Small intestine (tissue), 7 donors: ENCODE data around the gene SHISA2. TPM values are rescaled to one million over a fixed set of nuclear protein-coding genes. Genes with fewer than 3 reads are reported as not detected.

Experiments used
- DNase-seq, 2 donors: peaks; one replicate each; pipeline versions ENCODE4 v3.0.0 to v3.0.0-alpha.2; 2013
- FAIRE-seq: peaks from 2 replicates; lab custom pipeline; 2012; peaks lifted over from hg19 to GRCh38; lab: Jason Lieb, UNC
- H3K27ac ChIP-seq, 3 donors: one replicate each; pipeline ENCODE4 v1.5.1; 2013; ENCODE audit warnings: low read length in 2 of 3, mild to moderate bottlenecking in 2 of 3, control low read depth in 1 of 3, inconsistent platforms in 1 of 3, low read depth in 1 of 3, moderate library complexity in 1 of 3
- H3K27me3 ChIP-seq, 3 donors: one replicate each; pipeline ENCODE4 v1.6.1; 2013; ENCODE audit warnings: low read length in 3 of 3, inconsistent platforms in 1 of 3; ENCODE audit not compliant: control insufficient read depth in 3 of 3, insufficient read depth in 3 of 3
- H3K36me3 ChIP-seq, 3 donors: one replicate each; pipeline ENCODE4 v1.6.1; 2013; ENCODE audit warnings: low read length in 3 of 3, inconsistent platforms in 1 of 3, low read depth in 1 of 3, mild to moderate bottlenecking in 1 of 3, moderate library complexity in 1 of 3; ENCODE audit not compliant: control insufficient read depth in 3 of 3, insufficient read depth in 2 of 3
- H3K4me1 ChIP-seq, 3 donors: one replicate each; pipeline ENCODE4 v1.6.1; 2013; ENCODE audit warnings: low read length in 2 of 3, inconsistent platforms in 1 of 3, low read depth in 1 of 3, mild to moderate bottlenecking in 1 of 3, moderate library complexity in 1 of 3; ENCODE audit not compliant: control insufficient read depth in 3 of 3, insufficient read depth in 2 of 3
- H3K4me3 ChIP-seq, 3 donors: one replicate each; pipeline ENCODE4 v1.5.1; 2013; ENCODE audit warnings: low read length in 3 of 3, control low read depth in 1 of 3, inconsistent platforms in 1 of 3, low read depth in 1 of 3, mild to moderate bottlenecking in 1 of 3, moderate library complexity in 1 of 3
- H3K9me3 ChIP-seq, 2 donors: one replicate each; pipeline ENCODE4 v1.6.1; 2013; ENCODE audit warnings: low read depth in 1 of 2, low read length in 1 of 2; ENCODE audit not compliant: control insufficient read depth in 2 of 2, insufficient read depth in 1 of 2
- WGBS, 3 donors: extraction: QIAGEN DNeasy Blood & Tissue Kit; methylation state at CpG; one replicate each; pipeline ENCODE4 v1.1.7; 2013; 5-methylcytosine and 5-hydroxymethylcytosine counted together
- polyA plus RNA-seq, 4 donors: library from polyadenylated mRNA; stranded (reverse) in 3 of 4; unstranded in 1 of 4; fragments of 200-250 nt in 3 of 4; fragments of 120-200 nt in 1 of 4; gene quantifications; one replicate each; pipeline versions ENCODE4 v1.2.1 to v1.2.3, GENCODE V29; 2013
- donor health status: healthy with polysubstance abuse.
- donor health status: control.
- donor health status: control.
- donor health status: Bipolar disorder and iron deficiency.
- donor health status: healthy.

Gene SHISA2
- polyA plus RNA-seq, 4 donors, result 0.19 to 4.1 (median 0.27) TPM; not detected in 1

DNA sequence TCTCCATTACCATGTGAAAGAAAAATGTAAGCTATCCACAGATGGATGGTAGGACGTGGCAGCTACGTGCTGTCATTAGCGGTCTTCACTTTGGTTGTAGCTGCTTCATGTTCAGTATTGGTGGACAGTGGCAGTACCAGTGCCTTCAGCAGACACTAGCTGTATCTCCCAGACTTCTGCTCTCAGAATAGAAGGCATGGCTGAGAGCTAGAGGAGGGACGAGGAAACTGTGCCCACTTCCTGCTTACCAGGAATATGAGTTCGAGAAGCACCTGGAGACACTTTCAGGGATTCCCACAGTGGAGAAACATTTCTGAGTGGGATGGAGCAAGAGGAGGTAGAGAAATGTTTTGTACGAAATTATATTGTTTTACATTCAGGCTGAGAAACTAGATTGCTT, 6.9 kb upstream of the SHISA2 start:
- no peaks in the 10 kb centered on the region for H3K4me1 ChIP-seq
- H3K27ac ChIP-seq, result no peak overlapping the region
- WGBS, 3 donors, result 64 to 82% (median 74%) methylated on average over 6 of the region's 6 CpGs
- DNase-seq (no peak), FAIRE-seq (no peak)
- no peak overlapping the region for H3K4me3 ChIP-seq
- peaks cover 0 to 1% (median 0%) of the 10 kb centered on the region in 3 donors for H3K27me3 ChIP-seq
- no peaks in the 10 kb centered on the region for H3K9me3 ChIP-seq
- no peaks in the 10 kb centered on the region for H3K36me3 ChIP-seq

- FAIRE-seq, result no peak
- Histone ChIP-seq H3K27me3 (peaks cover 10 to 28% (median 12%) of the 10 kb centered on the region in 3 donors), H3K9me3 (no peaks in the 10 kb centered on the region), H3K27ac (no peak overlapping the region), H3K4me3 (no peak overlapping the region), H3K36me3 (no peaks in the 10 kb centered on the region), H3K4me1 (no peaks in the 10 kb centered on the region)
- DNase-seq, result no peak
Observed at GRCh38 chr13:26054896-26055295, 3.1 kb upstream of the SHISA2 start.

GRCh38 chr13:26053418-26053980, 1.7 kb upstream of the SHISA2 start:
- 81 to 85% (median 84%) methylated on average over 6 of the region's 6 CpGs for WGBS, 3 donors
- DNase-seq, result no peak
- FAIRE-seq, result no peak
- no peaks in the 10 kb centered on the region for H3K9me3 ChIP-seq
- H3K27ac ChIP-seq, result no peak overlapping the region
- peaks cover 10 to 38% (median 17%) of the 10 kb centered on the region in 3 donors for H3K27me3 ChIP-seq
- no peak overlapping the region for H3K4me3 ChIP-seq
- no peaks in the 10 kb centered on the region for H3K4me1 ChIP-seq
- H3K36me3 ChIP-seq, result no peaks in the 10 kb centered on the region

GRCh38 chr13:26052337-26052736, 521 bp upstream of the SHISA2 start:
- Histone ChIP-seq H3K36me3 (no peaks in the 10 kb centered on the region), H3K9me3 (no peaks in the 10 kb centered on the region), H3K4me3 (peak overlapping the region in 1 of 3 donors; percentile 20), H3K27ac (no peak overlapping the region), H3K4me1 (no peaks in the 10 kb centered on the region), H3K27me3 (peaks cover 10 to 47% (median 22%) of the 10 kb centered on the region in 3 donors)
- no peak for FAIRE-seq
- 54 to 60% (median 57%) methylated on average over 10 of the region's 10 CpGs for WGBS, 3 donors
- DNase-seq, result no peak

DNA sequence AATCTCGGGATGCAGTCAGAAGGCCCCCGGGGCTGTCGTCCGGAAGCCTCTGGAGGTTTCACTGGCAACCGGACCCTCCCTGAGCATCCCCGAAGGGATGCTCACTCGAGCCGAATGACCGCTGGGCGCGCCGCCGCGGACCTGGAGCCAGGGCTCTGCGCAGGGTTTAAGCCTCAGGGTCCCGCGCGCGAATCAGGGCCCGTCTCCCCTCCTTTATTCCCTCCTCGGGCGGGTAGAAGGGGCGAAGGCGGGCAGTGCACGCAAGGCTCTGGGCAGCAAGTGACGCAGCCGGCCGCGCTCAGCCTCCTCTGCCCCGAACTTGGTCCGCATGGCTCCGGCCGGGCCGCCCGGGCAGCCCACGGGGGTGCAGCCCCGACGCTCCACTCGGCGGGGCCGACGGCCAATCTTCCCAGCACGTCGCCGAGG, 572 bp downstream of the SHISA2 start:
- no peak for DNase-seq
- Histone ChIP-seq H3K4me1 (no peaks in the 10 kb centered on the region), H3K27me3 (peaks cover 10 to 50% (median 22%) of the 10 kb centered on the region in 3 donors), H3K4me3 (peak overlapping the region; percentile 12 to 39 (median 35)), H3K27ac (no peak overlapping the region), H3K9me3 (no peaks in the 10 kb centered on the region), H3K36me3 (peaks cover 0 to 5% (median 0%) of the 10 kb centered on the region in 3 donors)
- 2 to 9% (median 9%) methylated on average over 31 to 45 of the region's 45 CpGs for WGBS, 3 donors
- no peak for FAIRE-seq

DNA sequence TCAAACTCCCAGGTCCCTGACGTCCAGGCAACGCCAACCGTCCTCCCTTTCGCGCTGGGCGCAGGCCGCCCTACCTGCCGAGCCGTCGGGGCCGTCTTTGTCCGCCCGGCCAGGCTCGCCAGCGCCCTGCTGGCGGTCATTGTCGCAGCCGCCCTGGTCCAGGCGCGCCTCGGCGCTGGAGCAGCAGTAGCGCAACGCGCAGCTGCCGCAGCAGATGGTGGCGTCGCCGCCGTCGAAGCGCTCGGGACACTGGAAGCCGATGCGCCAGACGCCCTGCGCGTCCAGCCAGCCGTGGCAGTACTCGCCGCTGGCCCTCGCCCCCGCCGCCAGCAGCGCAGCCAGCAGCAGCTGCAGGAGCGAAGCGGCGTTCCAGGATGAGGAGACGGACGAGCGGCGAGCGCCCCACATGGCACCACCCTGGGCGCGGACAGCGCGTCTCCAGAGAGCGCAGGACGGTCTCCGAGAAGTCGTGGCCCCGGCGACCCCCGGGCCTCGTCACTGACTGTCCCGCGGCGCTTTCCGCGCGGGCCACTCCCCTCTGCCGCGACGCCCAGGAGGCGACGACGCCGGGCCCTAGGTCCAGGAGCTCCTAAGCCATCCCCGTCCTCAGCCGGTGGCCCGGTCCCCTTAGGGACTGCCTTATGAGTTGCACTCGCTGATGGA, 1.1 kb downstream of the SHISA2 start:
- WGBS, 3 donors, result 4 to 12% (median 9%) methylated on average over 65 to 82 of the region's 82 CpGs
- no peak for FAIRE-seq
- Histone ChIP-seq H3K4me3 (peak overlapping the region in 1 of 3 donors; percentile 39), H3K4me1 (no peaks in the 10 kb centered on the region), H3K27ac (no peak overlapping the region), H3K27me3 (peaks cover 10 to 50% (median 22%) of the 10 kb centered on the region in 3 donors), H3K9me3 (no peaks in the 10 kb centered on the region), H3K36me3 (peaks cover 0 to 6% (median 0%) of the 10 kb centered on the region in 3 donors)
- DNase-seq, result peak in 1 of 2 donors; percentile 54

GRCh38 chr13:26048741-26049140, 3.1 kb downstream of the SHISA2 start:
- DNase-seq (no peak), FAIRE-seq (no peak)
- Histone ChIP-seq H3K36me3 (peaks cover 0 to 6% (median 0%) of the 10 kb centered on the region in 3 donors), H3K27ac (no peak overlapping the region), H3K9me3 (no peaks in the 10 kb centered on the region), H3K4me1 (no peaks in the 10 kb centered on the region), H3K4me3 (no peak overlapping the region), H3K27me3 (peaks cover 10 to 49% (median 22%) of the 10 kb centered on the region in 3 donors)
- WGBS, 3 donors, result 59 to 65% (median 63%) methylated on average over 4 of the region's 4 CpGs

DNA sequence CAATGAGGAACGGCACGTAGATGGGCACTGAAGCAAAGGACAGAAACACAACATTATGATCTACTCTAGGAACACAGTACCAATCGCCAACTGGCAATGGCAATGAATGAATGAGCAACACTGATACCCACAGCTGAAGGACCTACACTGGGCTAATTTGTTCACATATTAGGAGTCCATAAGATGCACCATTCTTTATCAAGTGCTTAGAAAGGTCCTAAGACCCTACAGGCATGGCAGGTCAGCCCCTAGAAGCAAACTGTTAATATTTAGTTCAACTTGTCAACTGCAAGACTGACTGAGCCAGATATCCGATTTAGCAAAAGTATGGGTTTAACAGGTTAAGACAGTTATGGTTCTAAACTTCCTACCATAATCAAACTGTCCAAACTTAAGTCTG, 4.8 kb downstream of the SHISA2 start:
- Histone ChIP-seq H3K27ac (no peak overlapping the region), H3K9me3 (no peaks in the 10 kb centered on the region), H3K4me1 (no peaks in the 10 kb centered on the region), H3K27me3 (peaks cover 10 to 35% (median 18%) of the 10 kb centered on the region in 3 donors), H3K36me3 (peaks cover 0 to 6% (median 0%) of the 10 kb centered on the region in 3 donors), H3K4me3 (no peak overlapping the region)
- WGBS, 3 donors, result 86 to 94% (median 92%) methylated on average over 4 of the region's 4 CpGs
- no peak for DNase-seq
- FAIRE-seq, result no peak
